K562 (cell line): Measurements from ENCODE around the gene NDUFA13. TPM values are rescaled to one million over a fixed set of nuclear protein-coding genes. Genes with fewer than 3 reads are reported as not detected.
"Not testable (repeated sequence)": the region's sequence is repeated elsewhere in the genome, so short reads cannot be mapped to it uniquely, and the experiment has no call there.

Experiments
- ATAC-seq: fragments of 200-7000 bp; cut with Tn5 transposase; 3 replicates; pipeline ENCODE4 v1.9.1; 2020; ENCODE audit warnings: moderate library complexity
- BruUV-seq: library from RNA; stranded (reverse); fragments of 400-500 nt; replicated peaks from 2 replicates; lab custom pipeline; 2021; lab: Mats Ljungman, UMichigan
- CTCF ChIA-PET: fragments of 300-600 bp; formaldehyde crosslinking; extraction: SDS; loops from one replicate; lab custom pipeline; 2021; ENCODE audit warnings: low intra/inter-chr PET ratio; lab: Yijun Ruan, JAX
- POLR2A ChIA-PET: fragments of 300-600, 350-650 bp; sonication (Branson Sonifier 250); formaldehyde crosslinking; extraction: SDS; loops from one replicate; lab custom pipeline; 2021; ENCODE audit warnings: antibody characterized with exemption, inconsistent platforms; lab: Yijun Ruan, JAX
- DNase-seq, 4 experiments: peaks; one replicate each; pipeline versions ENCODE4 v3.0.0 to v3.0.0-alpha.2; 2011 to 2018; ENCODE audit warnings: low spot score in 3 of 4, mixed read lengths in 3 of 4; ENCODE audit errors: extremely low read depth in 1 of 4
- FAIRE-seq: peaks from 2 replicates; lab custom pipeline; 2011; peaks lifted over from hg19 to GRCh38; lab: Jason Lieb, UNC
- H2AFZ ChIP-seq: 2 replicates; pipeline ENCODE4 v1.6.0; 2011; ENCODE audit warnings: low read depth, low read length, control low read depth, inconsistent platforms
- H3K27ac ChIP-seq: fragments of 200-600 bp; 3 replicates; pipeline ENCODE4 v1.8.0; 2011; ENCODE audit warnings: low read depth, mild to moderate bottlenecking, control low read depth, inconsistent platforms, low read length, moderate library complexity, mixed read lengths; ENCODE audit errors: extremely low read depth
- H3K27me3 ChIP-seq, 2 experiments: fragments of 300-600 bp in 1 of 2; 2 replicates in 1 of 2; 3 replicates in 1 of 2; pipeline versions ENCODE4 v1.6.0 to v1.8.0; 2011; ENCODE audit warnings: inconsistent platforms in 2 of 2, low read length in 2 of 2, mild to moderate bottlenecking in 1 of 2, mixed read lengths in 1 of 2, moderate library complexity in 1 of 2; ENCODE audit not compliant: control insufficient read depth in 2 of 2, insufficient read depth in 2 of 2
- H3K36me3 ChIP-seq: fragments of 300-600 bp; 3 replicates; pipeline ENCODE4 v1.8.0; 2011; ENCODE audit warnings: mild to moderate bottlenecking, low read length, inconsistent platforms; ENCODE audit not compliant: control insufficient read depth, insufficient read depth
- H3K4me1 ChIP-seq, 2 experiments: fragments of 200-600 bp in 1 of 2; replicated peaks in 1 of 2; 2 replicates in 1 of 2; 3 replicates in 1 of 2; pipeline versions ENCODE4 v1.5.1 to v1.8.0; 2011; ENCODE audit warnings: inconsistent platforms in 2 of 2, low read length in 2 of 2, mild to moderate bottlenecking in 1 of 2, mixed read lengths in 1 of 2, moderate library complexity in 1 of 2; ENCODE audit not compliant: control insufficient read depth in 2 of 2, insufficient read depth in 2 of 2
- H3K4me2 ChIP-seq: 2 replicates; pipeline ENCODE4 v1.6.1; 2011; ENCODE audit warnings: low read length, control low read depth, inconsistent platforms, mixed read lengths; ENCODE audit not compliant: insufficient read depth
- H3K4me3 ChIP-seq: fragments of 200-600 bp; sonication (generic), shearing (Covaris generic); 2 replicates; pipeline ENCODE4 v1.5.1; 2016; ENCODE audit warnings: control low read depth, inconsistent platforms
- H3K79me2 ChIP-seq: fragments of 200-600 bp; 3 replicates; pipeline ENCODE4 v1.8.0; 2011; ENCODE audit warnings: low read length, inconsistent platforms; ENCODE audit not compliant: control insufficient read depth, insufficient read depth
- H3K9ac ChIP-seq, 2 experiments: 2 replicates each; pipeline versions ENCODE4 v1.6.0 to v1.6.1; 2011; ENCODE audit warnings: low read depth in 2 of 2, low read length in 2 of 2, control low read depth in 1 of 2, inconsistent platforms in 1 of 2, mild to moderate bottlenecking in 1 of 2, mixed read lengths in 1 of 2; ENCODE audit not compliant: insufficient read depth in 1 of 2
- H3K9me1 ChIP-seq: one replicate; pipeline ENCODE4 v1.6.0; 2011; ENCODE audit warnings: inconsistent platforms, mild to moderate bottlenecking, low read length, moderate library complexity; ENCODE audit not compliant: control insufficient read depth, insufficient read depth
- H3K9me3 ChIP-seq: replicated peaks from 2 replicates; pipeline ENCODE4 v1.5.1; 2011; ENCODE audit warnings: low read depth, low read length, inconsistent platforms; ENCODE audit not compliant: control insufficient read depth, insufficient read depth
- H4K20me1 ChIP-seq: replicated peaks from 2 replicates; pipeline ENCODE4 v1.6.1; 2011; ENCODE audit warnings: low read length, inconsistent platforms, mixed read lengths; ENCODE audit not compliant: control insufficient read depth, insufficient read depth
- WGBS: fragments of 100-300 bp; shearing (Covaris generic); methylation state at CpG from one replicate; pipeline ENCODE4 v1.1.6; 2016; ENCODE audit warnings: low coverage, mixed read lengths; ENCODE audit not compliant: insufficient coverage; ENCODE audit errors: missing lambda C conversion rate; 5-methylcytosine and 5-hydroxymethylcytosine counted together
- in situ Hi-C: fragments of 300-500 bp; cut with MboI; formaldehyde crosslinking; loops from 4 replicates; pipeline ENCODE4 v1.15.0; 2018; ENCODE audit warnings: inconsistent platforms, mixed read lengths
- intact Hi-C: fragments of 100-400 bp; cut with micrococcal nuclease; formaldehyde crosslinking; loops from 2 replicates; pipeline ENCODE4 v1.14.2; 2022
- polyA plus RNA-seq, 8 experiments: library from polyadenylated mRNA; depleted of rRNA in 4 of 8; stranded (reverse) in 5 of 8; unstranded in 3 of 8; fragments of >200 nt; fragmentation: Nextera tagmentation in 2 of 8; fragmentation: Illumina TruSeq in 1 of 8; extraction: Ambion mirVana in 2 of 8; extraction: Trizol in 1 of 8; gene quantifications; 2 replicates each; pipeline versions ENCODE4 v1.2.1 to v1.2.3, GENCODE V29; 2011 to 2014; ENCODE audit warnings: inconsistent platforms in 1 of 8, missing spikeins in 1 of 8
- total RNA-seq, 7 experiments: library from RNA; depleted of rRNA in 6 of 7; stranded (reverse); fragments of >200 nt in 6 of 7; fragmentation: Illumina TruSeq in 2 of 7; extraction: Trizol in 2 of 7; gene quantifications; 2 replicates each; pipeline versions ENCODE4 v1.2.1 to v1.2.3, GENCODE V29; 2011 to 2021; ENCODE audit warnings: low replicate concordance in 1 of 7
- TF ChIP-seq, protein P1 (sequence below): fragments of 450-650 bp; IDR thresholded peaks from 2 replicates; pipeline ENCODE4 v1.6.1; 2016; ENCODE audit warnings: low read depth

NDUFA13 gene
- total and polyA plus RNA-seq, 9 of the 15 experiments (the other 6 are each of a cell fraction or from before 2014, with no cell fraction given) = 146 to 596 (median 429) TPM

GRCh38 chr19:19471682-19472081 is 44.3 kb upstream of the NDUFA13 start (continued):
- TF ChIP-seq, protein P1, sequence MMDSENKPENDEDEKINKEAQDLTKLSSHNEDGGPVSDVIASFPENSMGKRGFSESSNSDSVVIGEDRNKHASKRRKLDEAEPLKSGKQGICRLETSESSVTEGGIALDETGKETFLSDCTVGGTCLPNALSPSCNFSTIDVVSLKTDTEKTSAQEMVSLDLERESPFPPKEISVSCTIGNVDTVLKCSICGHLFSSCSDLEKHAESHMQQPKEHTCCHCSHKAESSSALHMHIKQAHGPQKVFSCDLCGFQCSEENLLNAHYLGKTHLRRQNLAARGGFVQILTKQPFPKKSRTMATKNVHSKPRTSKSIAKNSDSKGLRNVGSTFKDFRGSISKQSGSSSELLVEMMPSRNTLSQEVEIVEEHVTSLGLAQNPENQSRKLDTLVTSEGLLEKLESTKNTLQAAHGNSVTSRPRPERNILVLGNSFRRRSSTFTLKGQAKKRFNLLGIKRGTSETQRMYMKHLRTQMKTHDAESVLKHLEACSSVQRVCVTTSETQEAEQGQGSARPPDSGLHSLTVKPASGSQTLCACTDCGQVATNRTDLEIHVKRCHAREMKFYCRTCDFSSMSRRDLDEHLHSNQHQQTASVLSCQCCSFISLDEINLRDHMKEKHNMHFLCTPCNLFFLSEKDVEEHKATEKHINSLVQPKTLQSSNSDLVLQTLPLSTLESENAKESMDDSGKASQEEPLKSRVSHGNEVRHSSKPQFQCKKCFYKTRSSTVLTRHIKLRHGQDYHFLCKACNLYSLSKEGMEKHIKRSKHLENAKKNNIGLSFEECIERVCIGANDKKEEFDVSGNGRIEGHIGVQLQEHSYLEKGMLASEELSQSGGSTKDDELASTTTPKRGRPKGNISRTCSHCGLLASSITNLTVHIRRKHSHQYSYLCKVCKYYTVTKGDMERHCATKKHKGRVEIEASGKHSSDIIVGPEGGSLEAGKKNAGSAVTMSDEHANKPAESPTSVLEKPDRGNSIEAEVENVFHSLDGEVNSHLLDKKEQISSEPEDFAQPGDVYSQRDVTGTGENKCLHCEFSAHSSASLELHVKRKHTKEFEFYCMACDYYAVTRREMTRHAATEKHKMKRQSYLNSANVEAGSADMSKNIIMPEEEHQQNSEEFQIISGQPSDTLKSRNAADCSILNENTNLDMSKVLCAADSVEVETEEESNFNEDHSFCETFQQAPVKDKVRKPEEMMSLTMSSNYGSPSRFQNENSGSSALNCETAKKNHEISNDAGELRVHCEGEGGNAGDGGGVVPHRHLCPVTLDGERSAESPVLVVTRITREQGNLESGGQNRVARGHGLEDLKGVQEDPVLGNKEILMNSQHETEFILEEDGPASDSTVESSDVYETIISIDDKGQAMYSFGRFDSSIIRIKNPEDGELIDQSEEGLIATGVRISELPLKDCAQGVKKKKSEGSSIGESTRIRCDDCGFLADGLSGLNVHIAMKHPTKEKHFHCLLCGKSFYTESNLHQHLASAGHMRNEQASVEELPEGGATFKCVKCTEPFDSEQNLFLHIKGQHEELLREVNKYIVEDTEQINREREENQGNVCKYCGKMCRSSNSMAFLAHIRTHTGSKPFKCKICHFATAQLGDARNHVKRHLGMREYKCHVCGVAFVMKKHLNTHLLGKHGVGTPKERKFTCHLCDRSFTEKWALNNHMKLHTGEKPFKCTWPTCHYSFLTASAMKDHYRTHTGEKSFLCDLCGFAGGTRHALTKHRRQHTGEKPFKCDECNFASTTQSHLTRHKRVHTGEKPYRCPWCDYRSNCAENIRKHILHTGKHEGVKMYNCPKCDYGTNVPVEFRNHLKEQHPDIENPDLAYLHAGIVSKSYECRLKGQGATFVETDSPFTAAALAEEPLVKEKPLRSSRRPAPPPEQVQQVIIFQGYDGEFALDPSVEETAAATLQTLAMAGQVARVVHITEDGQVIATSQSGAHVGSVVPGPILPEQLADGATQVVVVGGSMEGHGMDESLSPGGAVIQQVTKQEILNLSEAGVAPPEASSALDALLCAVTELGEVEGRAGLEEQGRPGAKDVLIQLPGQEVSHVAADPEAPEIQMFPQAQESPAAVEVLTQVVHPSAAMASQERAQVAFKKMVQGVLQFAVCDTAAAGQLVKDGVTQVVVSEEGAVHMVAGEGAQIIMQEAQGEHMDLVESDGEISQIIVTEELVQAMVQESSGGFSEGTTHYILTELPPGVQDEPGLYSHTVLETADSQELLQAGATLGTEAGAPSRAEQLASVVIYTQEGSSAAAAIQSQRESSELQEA = no peak

GRCh38 chr19:19472106-19472505 is 43.9 kb upstream of the NDUFA13 start:
- BruUV-seq, H3K9me3 ChIP-seq, in situ Hi-C loops, ATAC-seq, H3K27ac ChIP-seq, DNase-seq, H2AFZ ChIP-seq, H3K9me1 ChIP-seq, FAIRE-seq, CTCF ChIA-PET, intact Hi-C loops, H3K27me3 ChIP-seq, H3K4me3 ChIP-seq, H3K4me2 ChIP-seq, H3K9ac ChIP-seq: not testable (repeated sequence)
- H4K20me1 ChIP-seq = peaks cover 36% of the 10 kb centered on the region; the same call in 1 of the 2 replicates
- H3K4me1 ChIP-seq = peaks cover 7 to 15% of the 10 kb centered on the region in 2 experiments; a peak in 4 of 5 replicates
- POLR2A ChIA-PET = interaction anchor here (0.7 kb wide), 1 partner anchor 74 kb away, joined by 3 read pairs; no protein-coding TSS in a partner anchor
- peaks cover 79% of the 10 kb centered on the region for H3K36me3 ChIP-seq
- H3K79me2 ChIP-seq = peaks cover 91% of the 10 kb centered on the region
- WGBS = 94% methylated on average over 5 of the region's 5 CpGs
